ENCODE results near the gene PPM1M. TPM values are rescaled to one million over a fixed set of nuclear protein-coding genes. Genes with fewer than 3 reads are reported as not detected.

Gene PPM1M
- 19.0 and 20.3 TPM in 2 replicates for total RNA-seq

GRCh38 chr3:52245322-52246263 lies at the start of gene PPM1M:
Gene PPM1M, plus strand, starts transcription at chr3:52245759. Its CDS starts 66 bp downstream, at chr3:52245825.
- TF ChIP-seq CTCF (IDR thresholded peaks at IDR 0.05; ENCODE audit: insufficient read depth, low read depth, low read length): no peak
- DNase-seq (ENCODE audit: low read depth): peak; percentile 48
- H3K4me3 ChIP-seq (ENCODE audit: low read depth, low read length): peak within 1 kb of the TSS; percentile 60

DNA sequence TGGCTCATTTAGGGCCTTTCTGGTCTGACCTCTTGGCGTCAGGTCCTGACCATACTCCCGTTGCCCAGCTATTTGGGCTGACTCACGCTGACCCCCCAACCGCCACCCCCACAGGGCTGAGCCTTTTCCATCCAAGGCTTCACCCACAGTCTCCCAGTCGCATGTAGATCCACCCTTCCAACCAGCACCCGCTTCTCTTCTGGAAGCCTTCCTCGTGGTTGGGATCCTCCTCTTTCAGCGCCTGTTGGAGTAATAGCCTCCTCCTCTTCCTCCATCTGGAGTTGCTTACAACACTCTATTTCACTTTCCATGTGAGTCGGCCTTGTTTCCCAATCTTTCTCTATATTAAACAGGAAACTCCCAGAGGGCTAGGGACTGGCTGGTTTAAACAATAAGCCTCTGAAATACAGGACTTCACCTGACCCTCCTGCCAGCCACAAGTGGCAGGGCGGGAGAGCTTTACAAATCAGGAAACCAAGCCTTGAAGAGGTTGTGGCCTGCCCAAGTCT lies 49.7 kb upstream of the PPM1M start:
- TF ChIP-seq CTCF (IDR thresholded peaks at IDR 0.05; ENCODE audit: insufficient read depth, low read depth, low read length): no peak
- DNase-seq (ENCODE audit: low read depth): peak; percentile 90

GRCh38 chr3:52196977-52197376 lies 48.6 kb upstream of the PPM1M start:
- no peak overlapping the region for H3K4me3 ChIP-seq (ENCODE audit: low read depth, low read length)
- TF ChIP-seq CTCF (IDR thresholded peaks at IDR 0.05; ENCODE audit: insufficient read depth, low read depth, low read length): no peak
- DNase-seq (ENCODE audit: low read depth): no peak

More for the DNA sequence above, 49.7 kb upstream of the PPM1M start:
- H3K4me3 ChIP-seq (ENCODE audit: low read depth, low read length): no peak overlapping the region

DNA sequence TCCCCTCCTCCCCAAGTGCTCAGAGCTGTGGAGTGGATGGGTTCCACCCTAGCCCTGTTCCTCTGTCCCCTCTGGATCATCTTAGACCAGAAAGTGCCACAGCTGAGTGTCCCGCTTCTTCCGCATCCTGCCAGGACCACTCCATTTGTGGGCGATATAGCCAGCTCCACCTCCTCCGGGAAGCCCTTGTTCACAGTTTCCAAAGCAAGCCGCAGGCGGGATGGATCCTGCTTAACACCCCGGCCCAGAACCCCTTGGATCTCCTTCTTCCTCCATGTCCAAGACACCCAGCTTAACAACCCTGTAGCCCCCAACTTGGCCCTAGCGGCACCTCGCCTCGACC lies 48.1 kb upstream of the PPM1M start:
- TF ChIP-seq CTCF (IDR thresholded peaks at IDR 0.05; ENCODE audit: insufficient read depth, low read depth, low read length): no peak
- no peak for DNase-seq (ENCODE audit: low read depth)
- H3K4me3 ChIP-seq (ENCODE audit: low read depth, low read length): peak overlapping the region; percentile 84

DNA sequence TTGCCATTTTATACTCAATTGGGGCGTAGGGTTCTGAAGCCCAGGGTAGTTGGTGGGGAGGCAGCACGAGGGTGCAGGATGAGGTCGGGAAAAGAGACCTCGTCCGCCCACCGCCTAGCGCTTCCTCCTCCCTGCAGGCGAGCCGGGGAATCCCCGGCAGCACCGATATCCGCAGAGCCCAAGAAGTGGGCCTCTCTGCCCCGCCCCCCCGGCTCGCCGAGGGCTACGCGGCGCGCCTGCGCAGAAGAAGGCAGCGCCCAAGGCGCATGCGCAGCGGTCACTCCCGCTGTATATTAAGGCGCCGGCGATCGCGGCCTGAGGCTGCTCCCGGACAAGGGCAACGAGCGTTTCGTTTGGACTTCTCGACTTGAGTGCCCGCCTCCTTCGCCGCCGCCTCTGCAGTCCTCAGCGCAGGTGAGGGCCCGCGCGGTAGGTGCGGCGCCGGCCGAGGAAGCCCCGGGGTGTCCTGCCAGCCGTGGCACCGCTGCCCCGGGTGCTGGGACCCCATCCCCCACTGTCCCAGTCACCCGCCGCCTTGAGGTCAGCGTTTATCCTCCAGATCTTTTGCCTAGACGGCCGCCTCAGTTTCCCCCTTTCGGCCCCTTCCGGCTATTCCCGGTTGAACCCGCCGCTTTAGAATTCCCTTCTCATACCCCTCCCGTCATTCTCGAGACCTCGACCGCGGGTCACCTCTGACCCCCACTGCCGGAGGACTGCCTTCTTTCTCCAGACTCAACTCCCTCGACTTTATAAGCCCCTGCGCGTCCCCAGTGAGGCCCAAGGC lies 47.5 kb upstream of the PPM1M start, which contains the start of gene ALAS1:
Gene ALAS1 (plus strand): TSS at position 319 of the 784 bp plus-strand sequence. CDS start 1,082 bp downstream, outside the sequence.
- DNase-seq (ENCODE audit: low read depth): peak; percentile 91
- TF ChIP-seq CTCF (IDR thresholded peaks at IDR 0.05; ENCODE audit: insufficient read depth, low read depth, low read length): no peak
- peak within 1 kb of the TSS; percentile 84 for H3K4me3 ChIP-seq (ENCODE audit: low read depth, low read length)

DNA sequence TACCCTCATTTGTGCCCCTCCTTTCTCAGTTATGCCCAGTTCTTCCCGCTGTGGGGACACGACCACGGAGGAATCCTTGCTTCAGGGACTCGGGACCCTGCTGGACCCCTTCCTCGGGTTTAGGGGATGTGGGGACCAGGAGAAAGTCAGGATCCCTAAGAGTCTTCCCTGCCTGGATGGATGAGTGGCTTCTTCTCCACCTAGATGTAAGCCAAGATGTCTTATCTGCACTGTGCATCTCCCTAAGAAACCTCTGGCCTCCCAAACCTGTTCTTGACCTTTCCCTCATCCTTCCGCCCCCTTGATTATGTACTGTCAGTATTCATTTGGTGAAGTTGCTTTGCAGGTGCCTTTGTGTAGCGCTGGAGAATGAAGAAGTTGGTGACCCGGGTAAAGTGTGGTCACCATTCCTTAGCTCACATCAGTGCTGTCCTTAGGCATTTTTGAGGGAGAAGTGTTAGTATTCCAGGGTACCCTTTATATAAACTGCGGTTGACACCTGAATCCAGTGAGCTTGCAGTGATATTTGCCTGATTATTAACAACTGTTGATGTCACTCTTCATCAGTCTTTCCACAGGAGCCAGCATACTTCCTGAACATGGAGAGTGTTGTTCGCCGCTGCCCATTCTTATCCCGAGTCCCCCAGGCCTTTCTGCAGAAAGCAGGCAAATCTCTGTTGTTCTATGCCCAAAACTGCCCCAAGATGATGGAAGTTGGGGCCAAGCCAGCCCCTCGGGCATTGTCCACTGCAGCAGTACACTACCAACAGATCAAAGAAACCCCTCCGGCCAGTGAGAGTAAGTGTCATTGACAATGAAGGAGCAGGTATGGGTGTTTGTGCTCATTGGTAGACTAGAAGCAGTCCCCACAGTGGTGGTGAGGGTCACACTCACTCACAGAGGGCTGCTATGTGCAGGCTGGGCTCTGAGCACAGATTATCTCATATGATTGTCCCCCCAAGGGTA lies 46.6 kb upstream of the PPM1M start:
- TF ChIP-seq CTCF (IDR thresholded peaks at IDR 0.05; ENCODE audit: insufficient read depth, low read depth, low read length): no peak
- no peak for DNase-seq (ENCODE audit: low read depth)
- peak overlapping the region; percentile 84 for H3K4me3 ChIP-seq (ENCODE audit: low read depth, low read length)

Data from fibroblast of villous mesenchyme (primary cell).